Measurements from ENCODE around the gene SETDB1.
"Not testable (repeated sequence)": the region's sequence is repeated elsewhere in the genome, so short reads cannot be mapped to it uniquely, and the experiment has no call there.

SETDB1 gene

GRCh38 chr1:150926097-150926741 is at the start of gene SETDB1:
Gene SETDB1 (plus strand): TSS chr1:150926363. CDS start chr1:150927715, 1,352 bp downstream.
- peak; percentile 97 for DNase-seq

- DNase-seq = not testable (repeated sequence)
Observed at GRCh38 chr1:150878931-150879330, 47.2 kb upstream of the SETDB1 start.

- no peak for DNase-seq
Observed at GRCh38 chr1:150881331-150882070, 44.7 kb upstream of the SETDB1 start.

GRCh38 chr1:150883121-150883520 is 43.0 kb upstream of the SETDB1 start:
- DNase-seq = not testable (repeated sequence)

- DNase-seq = no peak
Observed at GRCh38 chr1:150887018-150887417, 39.1 kb upstream of the SETDB1 start, which contains the start of gene CTXND2. Gene CTXND2 (plus strand): TSS chr1:150887136. CDS start chr1:150912315, 25,179 bp downstream.

- no peak for DNase-seq
Observed at GRCh38 chr1:150888727-150889126, 37.4 kb upstream of the SETDB1 start.

GRCh38 chr1:150890033-150890416 is 36.1 kb upstream of the SETDB1 start:
- DNase-seq = no peak

- DNase-seq = no peak
Observed at GRCh38 chr1:150893336-150893913, 32.7 kb upstream of the SETDB1 start.

- DNase-seq = no peak
Observed at GRCh38 chr1:150895618-150896017, 30.5 kb upstream of the SETDB1 start.

GRCh38 chr1:150899795-150900194 is 26.4 kb upstream of the SETDB1 start:
- DNase-seq = not testable (repeated sequence)

GRCh38 chr1:150902346-150902745 is 23.8 kb upstream of the SETDB1 start:
- no peak for DNase-seq

- DNase-seq = no peak
Observed at GRCh38 chr1:150902751-150903150, 23.4 kb upstream of the SETDB1 start.

- no peak for DNase-seq
Observed at GRCh38 chr1:150905301-150905700, 20.9 kb upstream of the SETDB1 start.

GRCh38 chr1:150906329-150906728 is 19.8 kb upstream of the SETDB1 start:
- DNase-seq = no peak

GRCh38 chr1:150906813-150907212 is 19.4 kb upstream of the SETDB1 start:
- DNase-seq = no peak

GRCh38 chr1:150909585-150910180 is 16.5 kb upstream of the SETDB1 start:
- DNase-seq = no peak

GRCh38 chr1:150912623-150913022 is 13.5 kb upstream of the SETDB1 start:
- no peak for DNase-seq

GRCh38 chr1:150917387-150917786 is 8.8 kb upstream of the SETDB1 start:
- DNase-seq = no peak

- peak; percentile 62 for DNase-seq
Observed at GRCh38 chr1:150922519-150922975, 3.6 kb upstream of the SETDB1 start.

- no peak for DNase-seq
Observed at GRCh38 chr1:150925080-150925479, 1.1 kb upstream of the SETDB1 start.

- DNase-seq = no peak
Observed at GRCh38 chr1:150927624-150928023, 1.5 kb downstream of the SETDB1 start.

GRCh38 chr1:150928286-150928685 is 2.1 kb downstream of the SETDB1 start:
- no peak for DNase-seq

GRCh38 chr1:150928775-150929174 is 2.6 kb downstream of the SETDB1 start:
- not testable (repeated sequence) for DNase-seq
